Measurements from ENCODE around the gene MYRIP.
"Not testable (repeated sequence)": the region's sequence is repeated elsewhere in the genome, so short reads cannot be mapped to it uniquely, and the experiment has no call there.

Gene MYRIP

GRCh38 chr3:40128166-40128565 is 318.8 kb downstream of the MYRIP start:
- Mint-ChIP-seq H3K4me3 (no peak overlapping the region), H3K27ac (peak overlapping the region; percentile 80), H3K4me1 (no peaks in the 10 kb centered on the region), H3K9me3 (peaks cover 17% of the 10 kb centered on the region), H3K27me3 (ENCODE audit: low read depth, poor library complexity) (peaks cover 6% of the 10 kb centered on the region), H3K36me3 (ENCODE audit: low read depth) (peaks cover 5% of the 10 kb centered on the region)
- no peak for TF ChIP-seq CTCF (IDR thresholded peaks at IDR 0.05)
- no peak for DNase-seq

GRCh38 chr3:40129510-40129909 is 320.1 kb downstream of the MYRIP start:
- H3K9me3 Mint-ChIP-seq, result peaks cover 30% of the 10 kb centered on the region
- DNase-seq, result no peak
- no peak overlapping the region for H3K4me3 Mint-ChIP-seq
- no peak for TF ChIP-seq CTCF (IDR thresholded peaks at IDR 0.05)
- no peaks in the 10 kb centered on the region for H3K4me1 Mint-ChIP-seq
- no peak overlapping the region for H3K27ac Mint-ChIP-seq
- peaks cover 5% of the 10 kb centered on the region for H3K27me3 Mint-ChIP-seq (ENCODE audit: low read depth, poor library complexity)
- peaks cover 12% of the 10 kb centered on the region for H3K36me3 Mint-ChIP-seq (ENCODE audit: low read depth)

GRCh38 chr3:40129981-40130380 is 320.6 kb downstream of the MYRIP start:
- no peak for TF ChIP-seq CTCF (IDR thresholded peaks at IDR 0.05)
- peaks cover 3% of the 10 kb centered on the region for H3K27me3 Mint-ChIP-seq (ENCODE audit: low read depth, poor library complexity)

GRCh38 chr3:40130721-40131120 is 321.3 kb downstream of the MYRIP start:
- Mint-ChIP-seq H3K36me3 (ENCODE audit: low read depth) (peaks cover 19% of the 10 kb centered on the region), H3K27ac (no peak overlapping the region), H3K4me1 (no peaks in the 10 kb centered on the region), H3K9me3 (peaks cover 42% of the 10 kb centered on the region), H3K27me3 (ENCODE audit: low read depth, poor library complexity) (peaks cover 3% of the 10 kb centered on the region), H3K4me3 (no peak overlapping the region)
- no peak for TF ChIP-seq CTCF (IDR thresholded peaks at IDR 0.05)
- DNase-seq, result no peak

More at GRCh38 chr3:40129981-40130380, 320.6 kb downstream of the MYRIP start:
- H3K27ac Mint-ChIP-seq, result no peak overlapping the region
- DNase-seq, result no peak
- H3K4me3 Mint-ChIP-seq, result no peak overlapping the region
- H3K4me1 Mint-ChIP-seq, result no peaks in the 10 kb centered on the region
- H3K9me3 Mint-ChIP-seq, result peaks cover 34% of the 10 kb centered on the region
- peaks cover 15% of the 10 kb centered on the region for H3K36me3 Mint-ChIP-seq (ENCODE audit: low read depth)

GRCh38 chr3:40133886-40134575 is 324.6 kb downstream of the MYRIP start:
- DNase-seq; H3K4me3 Mint-ChIP-seq; H3K27ac Mint-ChIP-seq; H3K27me3 Mint-ChIP-seq (ENCODE audit: low read depth, poor library complexity); H3K4me1 Mint-ChIP-seq: not testable (repeated sequence)
- H3K36me3 Mint-ChIP-seq (ENCODE audit: low read depth), result peaks cover 19% of the 10 kb centered on the region
- H3K9me3 Mint-ChIP-seq, result peaks cover 59% of the 10 kb centered on the region

GRCh38 chr3:40137591-40138295 is 328.3 kb downstream of the MYRIP start:
- Mint-ChIP-seq H3K4me3 (no peak overlapping the region), H3K36me3 (ENCODE audit: low read depth) (peaks cover 22% of the 10 kb centered on the region), H3K27me3 (ENCODE audit: low read depth, poor library complexity) (peaks cover 7% of the 10 kb centered on the region), H3K4me1 (no peaks in the 10 kb centered on the region), H3K9me3 (peaks cover 67% of the 10 kb centered on the region), H3K27ac (no peak overlapping the region)
- no peak for TF ChIP-seq CTCF (IDR thresholded peaks at IDR 0.05)
- no peak for DNase-seq

All from nephron progenitor cell (in vitro differentiated cells).